Measurements from ENCODE around the gene MRPL40.

- TF ChIP-seq POLR2A (IDR thresholded peaks at IDR 0.05): no peak
- TF ChIP-seq, protein P1, sequence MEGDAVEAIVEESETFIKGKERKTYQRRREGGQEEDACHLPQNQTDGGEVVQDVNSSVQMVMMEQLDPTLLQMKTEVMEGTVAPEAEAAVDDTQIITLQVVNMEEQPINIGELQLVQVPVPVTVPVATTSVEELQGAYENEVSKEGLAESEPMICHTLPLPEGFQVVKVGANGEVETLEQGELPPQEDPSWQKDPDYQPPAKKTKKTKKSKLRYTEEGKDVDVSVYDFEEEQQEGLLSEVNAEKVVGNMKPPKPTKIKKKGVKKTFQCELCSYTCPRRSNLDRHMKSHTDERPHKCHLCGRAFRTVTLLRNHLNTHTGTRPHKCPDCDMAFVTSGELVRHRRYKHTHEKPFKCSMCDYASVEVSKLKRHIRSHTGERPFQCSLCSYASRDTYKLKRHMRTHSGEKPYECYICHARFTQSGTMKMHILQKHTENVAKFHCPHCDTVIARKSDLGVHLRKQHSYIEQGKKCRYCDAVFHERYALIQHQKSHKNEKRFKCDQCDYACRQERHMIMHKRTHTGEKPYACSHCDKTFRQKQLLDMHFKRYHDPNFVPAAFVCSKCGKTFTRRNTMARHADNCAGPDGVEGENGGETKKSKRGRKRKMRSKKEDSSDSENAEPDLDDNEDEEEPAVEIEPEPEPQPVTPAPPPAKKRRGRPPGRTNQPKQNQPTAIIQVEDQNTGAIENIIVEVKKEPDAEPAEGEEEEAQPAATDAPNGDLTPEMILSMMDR (IDR thresholded peaks at IDR 0.05): no peak
These were observed 30.7 kb downstream of the MRPL40 start for GRCh38 chr22:19463008-19463407.
